HUES64 (cell line): ENCODE data around the gene IRF2.

ENCODE experiments used
- H3K27ac ChIP-seq: 2 replicates; pipeline ENCODE4 v1.7.0; 2013; ENCODE audit warnings: low read depth, low read length, inconsistent platforms
- H3K27me3 ChIP-seq: 2 replicates; pipeline ENCODE4 v1.6.1; 2013; ENCODE audit warnings: mild to moderate bottlenecking, low read length; ENCODE audit not compliant: insufficient read depth
- H3K36me3 ChIP-seq: 2 replicates; pipeline ENCODE4 v1.6.1; 2013; ENCODE audit warnings: mild to moderate bottlenecking, low read length; ENCODE audit not compliant: insufficient read depth
- H3K4me1 ChIP-seq: 2 replicates; pipeline ENCODE4 v1.6.1; 2013; ENCODE audit warnings: mild to moderate bottlenecking, low read length, moderate library complexity; ENCODE audit not compliant: insufficient read depth
- H3K4me3 ChIP-seq: 2 replicates; pipeline ENCODE4 v1.5.1; 2013; ENCODE audit warnings: mild to moderate bottlenecking, low read length, moderate library complexity
- H3K9ac ChIP-seq: 2 replicates; pipeline ENCODE4 v1.6.1; 2013; ENCODE audit warnings: mild to moderate bottlenecking, low read depth, low read length
- H3K9me3 ChIP-seq: 2 replicates; pipeline ENCODE4 v1.6.1; 2013; ENCODE audit warnings: low read depth, low read length; ENCODE audit not compliant: insufficient read depth
- WGBS: fragments of 150-250, 120-280 bp; methylation state at CpG from one replicate; pipeline ENCODE4 v1.1.7; 2013; ENCODE audit warnings: missing lambda C conversion rate; 5-methylcytosine and 5-hydroxymethylcytosine counted together

Gene IRF2

GRCh38 chr4:184499996-184500395, 25.6 kb upstream of the IRF2 start:
- no peaks in the 10 kb centered on the region for H3K36me3 ChIP-seq
- H3K9ac ChIP-seq = no peak overlapping the region

GRCh38 chr4:184498598-184498997, 24.2 kb upstream of the IRF2 start:
- Histone ChIP-seq H3K27me3 (no peaks in the 10 kb centered on the region), H3K36me3 (no peaks in the 10 kb centered on the region), H3K9me3 (no peaks in the 10 kb centered on the region), H3K9ac (no peak overlapping the region), H3K4me1 (no peaks in the 10 kb centered on the region), H3K27ac (no peak overlapping the region), H3K4me3 (no peak overlapping the region)
- WGBS = 95% methylated on average over 10 of the region's 10 CpGs

More at GRCh38 chr4:184499996-184500395, 25.6 kb upstream of the IRF2 start:
- H3K9me3 ChIP-seq = no peaks in the 10 kb centered on the region
- H3K4me3 ChIP-seq = no peak overlapping the region
- no peak overlapping the region for H3K27ac ChIP-seq
- H3K27me3 ChIP-seq = no peaks in the 10 kb centered on the region
- no peaks in the 10 kb centered on the region for H3K4me1 ChIP-seq

- Histone ChIP-seq H3K9ac (no peak overlapping the region), H3K4me1 (no peaks in the 10 kb centered on the region), H3K9me3 (no peaks in the 10 kb centered on the region), H3K36me3 (no peaks in the 10 kb centered on the region), H3K27ac (no peak overlapping the region), H3K27me3 (no peaks in the 10 kb centered on the region), H3K4me3 (no peak overlapping the region)
- 94% methylated on average over 8 of the region's 8 CpGs for WGBS
These were observed 15.4 kb upstream of the IRF2 start for GRCh38 chr4:184489771-184490170.

- Histone ChIP-seq H3K9me3 (no peaks in the 10 kb centered on the region; the same call in 1 of the 2 replicates), H3K27ac (no peak overlapping the region), H3K27me3 (no peaks in the 10 kb centered on the region), H3K9ac (no peak overlapping the region), H3K4me1 (no peaks in the 10 kb centered on the region), H3K36me3 (no peaks in the 10 kb centered on the region), H3K4me3 (no peak overlapping the region)
- 96% methylated on average over 9 of the region's 9 CpGs for WGBS
These were observed 13.2 kb upstream of the IRF2 start for GRCh38 chr4:184487503-184487902.

- no peaks in the 10 kb centered on the region for H3K4me1 ChIP-seq
- no peaks in the 10 kb centered on the region for H3K36me3 ChIP-seq
- H3K9me3 ChIP-seq = no peaks in the 10 kb centered on the region; the same call in 1 of the 2 replicates
- H3K9ac ChIP-seq = no peak overlapping the region
- WGBS = 89% methylated on average over 2 of the region's 2 CpGs
- H3K27me3 ChIP-seq = no peaks in the 10 kb centered on the region
- H3K27ac ChIP-seq = no peak overlapping the region
- H3K4me3 ChIP-seq = no peak overlapping the region
These were observed 10.9 kb upstream of the IRF2 start for GRCh38 chr4:184485279-184485678.

GRCh38 chr4:184481544-184481943, 7.2 kb upstream of the IRF2 start:
- Histone ChIP-seq H3K27me3 (no peaks in the 10 kb centered on the region), H3K4me1 (no peaks in the 10 kb centered on the region), H3K36me3 (no peaks in the 10 kb centered on the region), H3K27ac (no peak overlapping the region), H3K9me3 (no peaks in the 10 kb centered on the region; the same call in 1 of the 2 replicates), H3K9ac (no peak overlapping the region), H3K4me3 (no peak overlapping the region)
- 92% methylated on average over 5 of the region's 6 CpGs for WGBS

GRCh38 chr4:184479516-184479950, 5.2 kb upstream of the IRF2 start:
- Histone ChIP-seq H3K4me1 (peaks cover 7% of the 10 kb centered on the region), H3K9ac (no peak overlapping the region), H3K27me3 (no peaks in the 10 kb centered on the region), H3K4me3 (no peak overlapping the region), H3K36me3 (no peaks in the 10 kb centered on the region), H3K27ac (no peak overlapping the region), H3K9me3 (no peaks in the 10 kb centered on the region; the same call in 1 of the 2 replicates)
- WGBS = 96% methylated on average over 1 of the region's 1 CpG

- no peaks in the 10 kb centered on the region for H3K27me3 ChIP-seq
- peaks cover 7% of the 10 kb centered on the region for H3K4me1 ChIP-seq
- H3K27ac ChIP-seq = no peak overlapping the region
- no peaks in the 10 kb centered on the region for H3K36me3 ChIP-seq
- H3K9ac ChIP-seq = no peak overlapping the region
- WGBS = 84% methylated on average over 9 of the region's 9 CpGs
- H3K9me3 ChIP-seq = no peaks in the 10 kb centered on the region
- H3K4me3 ChIP-seq = no peak overlapping the region
These were observed 3.0 kb upstream of the IRF2 start for GRCh38 chr4:184477201-184477999.

GRCh38 chr4:184476695-184477094, 2.3 kb upstream of the IRF2 start:
- H3K4me1 ChIP-seq = peaks cover 7% of the 10 kb centered on the region
- no peak overlapping the region for H3K4me3 ChIP-seq
- H3K27me3 ChIP-seq = no peaks in the 10 kb centered on the region
- no peaks in the 10 kb centered on the region for H3K36me3 ChIP-seq
- H3K9me3 ChIP-seq = no peaks in the 10 kb centered on the region
- H3K9ac ChIP-seq = no peak overlapping the region
- 74% methylated on average over 8 of the region's 8 CpGs for WGBS
- no peak overlapping the region for H3K27ac ChIP-seq

GRCh38 chr4:184475498-184475897, 1.1 kb upstream of the IRF2 start:
- Histone ChIP-seq H3K4me1 (peaks cover 7% of the 10 kb centered on the region), H3K27me3 (no peaks in the 10 kb centered on the region), H3K27ac (no peak overlapping the region), H3K36me3 (no peaks in the 10 kb centered on the region), H3K4me3 (peak overlapping the region; percentile 73), H3K9ac (0 out of 2 replicates have a peak overlapping the region, but pooled peaks have one; percentile 67), H3K9me3 (no peaks in the 10 kb centered on the region)
- WGBS = 62% methylated on average over 5 of the region's 6 CpGs

GRCh38 chr4:184475096-184475461, 729 bp upstream of the IRF2 start:
- Histone ChIP-seq H3K36me3 (no peaks in the 10 kb centered on the region), H3K9ac (peak overlapping the region; percentile 67), H3K9me3 (no peaks in the 10 kb centered on the region), H3K27ac (peak overlapping the region; percentile 86), H3K4me1 (peaks cover 7% of the 10 kb centered on the region), H3K4me3 (peak overlapping the region; percentile 73), H3K27me3 (no peaks in the 10 kb centered on the region)
- 5% methylated on average over 17 of the region's 17 CpGs for WGBS
